NCI-H526 (cell line): ENCODE measurements around the gene KRT84.

Experiments used
- DNase-seq, 2 experiments: peaks; one replicate each; lab custom pipeline; 2025; lab: John Stamatoyannopoulos, UW

KRT84 gene

DNA sequence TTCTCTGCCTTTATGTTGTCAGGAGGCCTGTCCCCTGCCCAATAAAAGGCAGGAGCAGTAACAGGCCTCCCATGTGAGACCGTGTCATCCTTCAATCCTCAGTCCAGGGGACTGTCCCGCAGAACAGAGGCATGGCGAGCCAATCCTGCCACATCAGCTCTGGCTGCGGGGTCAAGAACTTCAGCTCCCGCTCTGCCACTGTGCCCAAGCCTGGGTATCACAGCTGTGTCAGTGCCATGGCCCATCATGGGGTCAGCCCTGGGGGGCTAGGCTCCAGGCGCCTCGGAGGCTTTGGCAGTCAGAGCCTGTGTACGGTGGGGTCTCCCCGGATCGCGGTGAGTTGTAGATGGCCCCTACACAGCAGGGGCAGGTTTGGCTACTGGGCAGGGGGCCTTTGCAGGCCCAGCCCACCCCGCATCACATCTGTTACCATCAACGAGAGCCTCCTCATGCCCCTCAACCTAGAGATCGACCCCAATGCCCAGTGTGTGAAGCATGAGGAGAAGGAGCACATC, 44.3 kb downstream of the KRT84 start:
- no peak for DNase-seq

GRCh38 chr12:52338241-52338960, 47.1 kb downstream of the KRT84 start:
- DNase-seq: no peak

GRCh38 chr12:52337054-52337453, 48.4 kb downstream of the KRT84 start:
- DNase-seq: no peak

- DNase-seq: no peak
These were observed 48.8 kb downstream of the KRT84 start for GRCh38 chr12:52336641-52337040.

GRCh38 chr12:52335598-52336262, 49.7 kb downstream of the KRT84 start:
- DNase-seq: no peak

GRCh38 chr12:52334185-52334584, 51.3 kb downstream of the KRT84 start:
- DNase-seq: no peak

DNA sequence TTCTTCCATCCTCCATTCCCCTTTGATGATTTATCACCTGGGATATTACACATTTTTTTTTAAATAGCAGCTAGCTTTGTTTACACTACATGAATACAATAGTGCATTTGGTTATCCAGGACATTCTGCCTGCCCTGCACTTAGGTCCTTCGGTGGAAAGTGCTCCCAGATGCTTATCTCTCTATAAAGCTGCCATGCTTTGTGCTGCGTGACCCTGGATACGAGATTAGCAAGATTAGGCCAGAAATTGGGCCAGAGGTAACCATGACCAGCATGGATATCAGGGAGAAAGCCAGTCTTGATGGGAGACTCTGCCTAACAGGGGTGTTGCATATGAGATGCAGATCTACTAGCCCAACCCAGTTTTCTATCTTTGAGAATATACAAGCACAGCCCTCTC, 52.1 kb downstream of the KRT84 start:
- no peak for DNase-seq

GRCh38 chr12:52332381-52332780, 53.1 kb downstream of the KRT84 start:
- DNase-seq: no peak

DNA sequence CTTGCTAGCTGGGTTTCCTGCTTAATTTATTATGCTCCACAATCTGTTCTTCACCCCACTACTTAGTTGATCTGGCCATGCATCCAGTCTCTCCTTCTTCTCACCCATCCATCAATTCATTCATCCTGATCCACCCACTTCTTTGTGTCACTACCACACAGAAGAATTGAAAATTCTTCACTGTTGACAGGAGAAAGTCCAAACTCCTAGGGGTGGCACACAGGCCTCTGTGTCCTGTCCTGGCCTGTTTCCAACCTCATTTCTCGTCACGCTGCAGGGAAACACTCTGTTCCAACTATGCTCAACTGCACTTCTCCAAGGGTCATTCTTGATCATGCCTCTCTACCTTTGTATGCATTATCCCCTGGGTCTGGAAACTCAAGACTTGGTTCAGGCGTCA, 53.6 kb downstream of the KRT84 start:
- no peak for DNase-seq

GRCh38 chr12:52331039-52331438, 54.4 kb downstream of the KRT84 start:
- no peak for DNase-seq

DNA sequence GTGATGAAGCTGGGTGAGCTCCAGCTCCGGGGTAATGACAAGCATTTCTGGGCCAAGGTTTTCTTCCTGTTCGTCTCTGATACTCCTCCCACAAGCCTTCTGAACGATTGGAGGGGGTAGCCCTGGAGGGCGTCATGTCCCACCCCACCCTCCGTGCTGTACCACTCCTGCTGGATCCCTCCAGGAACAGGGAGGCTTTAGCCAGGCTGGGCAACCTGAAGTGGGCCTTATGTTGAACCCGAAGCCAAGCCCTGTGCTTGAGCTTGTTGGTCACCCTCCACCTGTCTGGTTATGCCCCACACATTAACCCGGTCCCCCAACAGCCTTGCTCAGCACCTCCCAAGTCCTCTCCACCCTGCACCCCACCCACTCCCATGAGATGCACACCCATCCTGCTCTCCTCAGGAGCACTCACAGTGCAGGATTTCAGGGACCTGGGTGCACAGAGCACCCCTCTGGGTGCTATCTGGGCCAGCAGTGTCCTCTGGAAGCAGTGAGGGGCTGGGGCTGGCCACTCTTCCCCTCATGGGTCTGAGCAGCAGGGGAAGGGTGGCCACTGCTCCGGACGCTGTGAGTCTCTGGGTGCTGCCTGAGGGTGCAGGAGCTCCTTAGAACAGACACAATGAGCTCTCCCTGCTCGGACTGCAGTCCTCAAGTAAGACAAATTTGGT, 57.5 kb downstream of the KRT84 start:
- DNase-seq: no peak
